ENCODE measurements around the gene DPEP2.
"Not testable (repeated sequence)": the region's sequence is repeated elsewhere in the genome, so short reads cannot be mapped to it uniquely, and the experiment has no call there.

The DPEP2 gene

DNA sequence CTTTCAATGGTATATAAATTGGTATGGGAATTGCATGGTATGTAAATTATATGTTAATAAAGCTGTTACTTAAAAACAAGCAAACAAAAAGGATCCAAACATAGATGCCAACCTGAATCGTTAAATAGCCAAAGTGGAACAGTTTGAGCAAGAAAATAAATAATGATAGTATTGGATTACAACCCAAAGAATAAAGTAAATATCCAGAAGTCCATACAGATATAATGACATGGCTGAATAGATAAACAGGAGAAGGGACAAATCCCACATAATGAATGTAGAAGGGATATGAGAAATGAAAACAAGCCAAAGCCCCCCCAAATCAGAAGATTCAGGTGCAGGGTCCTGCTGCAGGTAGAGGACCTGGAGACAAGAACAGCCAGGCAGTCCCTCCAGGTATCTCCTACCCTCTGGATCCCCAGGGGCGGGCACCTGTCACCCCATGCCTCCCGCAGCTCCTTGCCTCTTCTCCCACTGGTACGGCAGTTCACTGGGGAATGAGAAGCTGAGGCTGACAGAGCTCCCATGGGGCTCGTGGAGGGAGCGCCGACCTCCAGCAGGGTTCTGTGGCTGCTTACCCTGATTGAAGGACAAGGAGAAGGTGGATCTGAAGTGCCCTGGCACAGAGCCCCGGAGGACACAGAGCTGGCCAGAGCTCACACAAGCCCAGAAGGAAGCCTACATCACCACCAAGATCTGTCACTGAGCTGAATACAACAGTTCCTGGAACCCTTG lies 45.5 kb downstream of the DPEP2 start:
- no peak for DNase-seq

DNA sequence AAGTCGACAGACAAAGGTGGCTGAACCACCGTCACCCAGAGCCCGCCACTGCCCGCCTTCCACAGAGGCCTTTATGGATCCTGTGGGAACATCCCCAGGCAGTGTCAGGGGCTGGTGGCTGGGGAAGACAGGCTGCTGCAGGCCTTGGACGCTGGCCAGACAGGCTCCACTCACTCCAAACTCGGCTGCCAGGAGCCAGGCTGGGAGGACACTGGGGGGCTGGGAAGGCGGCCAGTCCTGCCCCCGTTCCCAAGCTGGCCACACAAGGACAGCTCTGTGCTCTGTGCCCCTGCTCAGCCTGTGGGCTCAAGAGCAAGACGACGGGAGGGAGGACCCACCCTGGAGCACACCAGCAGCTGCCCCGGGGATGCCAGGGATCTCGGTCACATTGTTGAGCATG lies 47.8 kb downstream of the DPEP2 start:
- DNase-seq = no peak

DNA sequence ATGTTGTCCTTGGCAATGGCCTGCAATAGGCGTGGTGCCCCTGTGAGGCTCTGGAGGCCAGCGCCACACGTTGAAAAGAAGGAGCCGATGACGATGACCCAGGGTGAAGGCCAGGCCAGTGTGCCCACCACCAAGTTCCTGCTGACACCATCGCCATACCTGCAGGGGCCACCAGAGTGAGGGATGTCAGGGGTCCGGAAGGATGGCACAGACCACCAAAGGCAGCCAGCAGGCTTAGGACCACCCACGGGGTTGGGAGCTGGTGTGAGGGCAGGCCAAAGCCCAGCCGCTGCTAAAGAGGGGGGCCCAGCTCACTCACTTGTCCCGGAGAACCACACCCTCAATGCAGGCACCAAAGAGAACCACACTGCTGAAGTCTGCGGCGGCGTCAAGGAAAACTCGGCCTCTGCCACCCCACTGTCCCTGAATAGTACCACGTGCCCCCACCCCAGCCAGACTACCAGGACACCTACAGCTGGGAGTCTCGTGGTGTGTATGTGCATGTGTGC lies 48.9 kb downstream of the DPEP2 start:
- no peak for DNase-seq

DNA sequence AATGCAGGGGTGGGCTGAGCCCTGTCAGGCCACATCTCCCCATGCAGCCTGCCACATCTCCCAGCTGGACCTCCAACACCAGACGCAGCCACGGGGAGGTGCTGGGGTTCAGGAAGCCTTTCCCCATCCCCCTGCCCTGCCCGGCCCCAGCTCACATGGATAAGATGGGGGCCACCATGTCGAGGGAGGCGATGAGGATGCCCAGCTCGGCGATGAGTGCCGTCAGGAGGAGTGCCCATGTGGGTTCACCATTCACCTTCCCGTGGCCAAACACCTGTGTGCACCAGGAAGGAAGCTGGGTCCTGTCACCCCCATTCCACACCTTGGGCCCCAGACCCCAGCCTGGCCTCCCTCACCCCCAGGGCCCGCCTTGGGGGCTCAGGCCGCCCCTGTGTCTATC lies 49.6 kb downstream of the DPEP2 start:
- no peak for DNase-seq

DNA sequence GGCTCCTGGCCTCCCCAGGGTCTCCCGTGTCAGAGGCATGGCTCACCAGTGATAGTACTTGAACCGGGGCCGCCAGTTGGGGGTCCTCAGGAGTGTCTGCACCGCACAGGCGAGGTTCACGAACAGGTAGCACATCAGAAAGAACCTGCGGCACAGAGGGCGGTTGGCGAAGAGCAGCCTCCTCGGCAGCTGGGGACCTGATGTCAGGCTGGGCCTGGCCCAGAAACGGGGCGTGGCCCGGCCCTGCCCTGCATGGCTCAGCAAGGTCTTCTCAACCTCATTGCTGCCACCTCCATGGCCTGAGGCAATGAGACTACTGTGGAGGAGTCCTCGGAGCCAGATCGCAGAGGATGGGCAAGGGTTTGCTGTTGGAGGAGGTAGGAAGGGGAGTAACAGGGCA lies 51.3 kb downstream of the DPEP2 start:
- DNase-seq = no peak

DNA sequence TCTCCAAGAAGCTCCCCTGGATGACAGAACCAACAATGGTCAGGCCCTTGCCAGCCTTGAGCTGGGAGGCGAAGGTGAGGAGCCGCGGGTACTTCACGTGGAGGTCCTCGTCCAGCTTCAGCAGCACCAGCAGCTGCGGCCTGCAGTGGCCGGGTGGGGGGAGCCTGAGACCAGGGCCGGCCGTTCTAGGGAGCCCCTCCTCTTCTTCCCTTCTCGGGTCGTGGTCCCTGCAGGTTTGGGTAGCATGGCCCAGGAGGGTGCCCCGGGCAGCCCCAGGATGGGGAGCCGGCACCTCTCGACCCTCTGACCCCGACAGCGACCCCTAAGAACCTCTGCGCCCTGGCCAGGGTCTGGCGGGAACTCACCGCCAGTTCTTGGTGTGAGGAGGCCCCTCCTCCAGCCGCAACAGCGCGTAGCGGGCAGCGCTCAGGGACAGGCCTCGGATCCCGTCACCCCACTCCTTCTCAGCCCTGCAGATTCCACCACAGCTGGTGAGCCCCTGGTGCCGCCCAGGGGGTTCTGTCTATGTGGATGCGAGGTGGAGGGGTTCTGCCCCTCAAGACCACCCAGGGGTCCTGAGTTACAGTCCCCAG lies 52.2 kb downstream of the DPEP2 start:
- no peak for DNase-seq

DNA sequence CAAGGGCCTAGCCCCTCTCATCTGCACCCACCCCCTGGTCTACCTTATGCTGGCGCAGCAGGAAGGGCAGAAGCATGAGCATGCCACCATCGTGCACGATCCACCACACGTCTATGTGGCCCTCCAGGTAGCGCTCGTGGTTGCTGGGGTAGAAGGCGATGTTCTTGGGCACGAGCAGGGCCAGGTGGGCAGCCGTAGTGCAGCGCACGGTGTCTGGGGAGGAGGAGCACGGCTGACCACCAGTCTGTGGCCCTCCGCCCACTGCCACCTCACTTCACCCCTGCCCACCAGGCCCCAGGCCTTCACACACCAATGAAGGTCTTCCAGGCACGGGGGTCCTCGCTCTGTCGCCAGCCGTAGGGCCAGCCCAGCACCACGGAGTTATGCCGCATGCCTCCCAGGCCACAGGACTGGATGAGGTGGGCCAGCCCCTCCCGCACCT lies 53.1 kb downstream of the DPEP2 start:
- DNase-seq = no peak

DNA sequence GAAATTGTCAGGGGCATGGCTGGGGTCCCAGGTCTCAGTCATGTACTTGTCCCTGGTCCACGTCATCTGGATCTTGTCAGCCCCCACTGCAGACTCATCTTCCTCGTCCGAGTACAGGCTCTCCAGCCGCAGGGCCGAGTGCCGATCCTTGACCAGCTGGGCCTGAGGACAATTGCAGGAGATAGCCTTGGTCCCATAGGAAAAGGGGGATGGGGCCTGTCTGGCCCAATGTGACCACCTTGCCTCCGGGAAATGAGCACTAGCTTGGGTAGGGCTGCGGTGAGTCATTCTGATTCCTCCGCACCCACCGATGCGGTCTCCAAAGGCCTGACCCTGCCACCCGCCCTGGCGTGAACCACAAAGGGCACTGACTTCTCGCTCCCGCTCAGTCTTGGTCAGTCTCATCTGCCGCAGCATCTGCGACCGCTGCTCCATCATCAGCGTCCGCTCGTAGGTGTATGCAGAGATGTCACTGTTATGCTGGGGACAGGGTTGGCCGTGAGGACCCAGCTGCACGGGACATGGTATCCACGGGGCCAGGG lies 53.8 kb downstream of the DPEP2 start:
- DNase-seq = no peak

DNA sequence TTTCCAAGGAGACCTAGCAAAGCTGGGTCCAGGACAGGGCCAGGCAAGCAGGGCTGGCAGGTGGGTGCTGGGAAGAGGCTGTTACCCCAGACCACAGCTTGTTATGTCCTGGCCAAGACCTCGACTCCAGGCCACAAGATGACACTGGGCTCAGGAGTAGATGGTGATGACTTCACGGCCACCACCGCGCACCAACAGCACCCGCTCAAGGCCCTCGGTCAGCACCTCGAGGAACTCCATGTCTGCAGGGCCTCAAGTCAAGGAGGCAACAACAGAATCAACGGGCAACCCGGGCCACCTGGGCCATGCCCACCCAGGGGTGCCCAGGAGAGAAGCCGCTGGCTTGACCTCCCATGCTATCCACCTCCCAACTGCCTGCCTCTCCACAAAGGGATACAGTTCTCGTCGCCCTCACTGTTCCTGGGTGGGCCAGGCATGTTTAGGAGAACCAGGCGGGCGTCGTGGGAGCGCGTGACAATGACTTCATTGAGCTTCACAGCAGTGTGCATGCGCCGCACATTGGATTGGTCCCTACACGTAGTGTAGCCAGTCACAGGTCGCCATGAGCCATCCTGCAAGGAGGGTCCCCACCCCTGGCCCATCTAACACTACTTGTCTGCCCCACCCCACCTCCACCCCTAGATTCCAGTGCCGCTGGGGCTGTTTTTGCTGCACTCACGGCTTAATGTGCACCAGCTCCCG lies 54.4 kb downstream of the DPEP2 start:
- no peak for DNase-seq

DNA sequence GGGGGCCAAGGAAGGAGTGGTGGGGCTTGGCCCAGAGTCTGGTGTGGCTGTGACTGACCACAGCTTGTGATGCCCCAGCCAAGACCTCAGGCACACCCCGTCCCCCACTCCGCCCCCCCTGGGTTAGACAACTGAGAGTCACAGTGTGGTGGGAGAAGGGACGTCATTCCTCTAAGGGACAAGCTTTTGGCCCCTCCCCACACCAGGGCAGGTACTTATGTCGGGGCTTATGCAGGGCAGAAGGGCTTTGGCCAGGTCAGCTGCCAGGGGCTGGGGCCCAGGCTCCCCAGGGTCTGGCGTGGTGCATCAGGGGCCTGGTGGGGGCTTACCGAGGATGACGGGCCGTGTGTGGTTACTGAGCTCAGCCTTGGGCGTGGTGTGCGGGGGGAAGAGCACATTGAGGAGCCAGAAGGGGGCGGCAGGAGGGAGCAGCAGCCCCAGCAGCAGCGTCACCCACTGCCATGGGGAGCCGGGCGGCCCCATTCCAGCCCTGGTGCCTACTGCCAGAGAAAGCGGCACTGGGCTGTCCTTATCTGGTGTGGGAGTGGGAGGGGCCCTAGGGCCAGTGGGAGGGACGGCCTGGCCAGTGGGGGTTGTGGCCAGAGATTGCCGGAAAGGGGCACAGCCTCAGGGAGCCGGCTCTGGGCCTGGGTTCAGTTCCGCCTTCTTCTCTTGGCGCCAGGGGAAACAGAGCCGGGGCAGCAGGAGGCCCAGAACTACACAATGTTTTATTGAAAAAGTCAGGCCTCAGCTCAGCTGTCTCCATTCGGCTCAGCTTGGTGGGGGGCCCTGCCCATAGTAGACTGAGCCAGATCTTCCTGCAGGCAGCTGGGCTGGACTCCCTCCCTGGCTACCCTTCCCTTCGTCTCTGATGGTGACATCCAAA lies 55.4 kb downstream of the DPEP2 start, which contains the start of gene LCAT:
Gene LCAT (minus strand): TSS at position 502 of the 886 bp plus-strand sequence. CDS start 19 bp downstream, at position 483.
- no peak for DNase-seq

DNA sequence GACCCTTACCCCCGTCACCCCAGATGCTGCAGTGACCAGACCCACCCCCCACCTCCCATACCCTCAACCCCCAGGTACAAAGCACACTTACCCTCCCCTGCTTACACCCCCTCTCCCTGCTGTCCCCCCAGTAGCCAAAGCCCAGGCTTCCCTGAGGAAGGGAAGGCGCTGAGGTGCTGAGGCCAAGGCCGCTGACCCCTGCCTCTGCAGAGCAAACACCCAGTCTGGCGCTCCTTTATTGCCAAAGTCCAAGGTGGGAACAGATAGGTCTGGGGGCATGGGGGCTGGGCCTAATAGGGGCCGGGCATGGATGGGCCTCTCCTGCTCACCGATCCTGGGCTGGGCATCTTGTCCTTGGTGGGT lies 56.0 kb downstream of the DPEP2 start:
- DNase-seq = no peak

DNA sequence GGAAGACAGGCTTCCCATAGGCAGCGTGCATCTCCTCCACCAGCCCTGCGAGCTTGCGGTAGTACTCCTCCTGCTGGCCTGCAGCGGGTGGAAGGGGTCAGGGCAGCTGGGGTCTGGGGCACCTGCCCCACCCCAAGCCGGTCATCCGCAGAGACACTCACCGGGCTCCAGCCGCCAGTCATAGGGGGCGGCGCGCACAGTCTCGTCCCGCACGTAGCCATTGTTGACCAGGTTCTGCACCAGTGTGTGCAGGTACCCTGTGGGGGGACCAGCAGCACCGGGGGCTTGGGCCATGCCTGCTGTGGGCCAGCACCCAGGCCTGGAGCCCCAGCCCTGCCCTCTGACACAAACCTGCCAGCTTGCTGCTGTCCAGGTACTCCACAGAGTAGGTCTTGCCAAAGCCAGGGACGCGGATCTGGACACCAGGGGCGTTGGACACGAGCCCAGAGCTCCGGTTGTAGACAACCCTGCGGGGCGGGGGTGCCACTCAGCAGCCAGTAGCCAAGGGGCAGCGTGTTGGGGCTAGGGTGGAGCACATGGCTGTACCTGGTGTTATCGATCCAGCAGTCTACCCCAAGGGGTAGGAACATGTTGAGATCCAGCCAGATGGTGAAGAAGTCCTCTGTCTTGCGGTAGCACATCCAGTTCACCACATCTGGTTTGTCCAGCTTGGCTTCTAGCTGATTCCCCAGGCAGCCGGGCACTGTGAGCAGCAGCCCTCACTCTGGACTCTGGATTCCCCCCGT lies 56.6 kb downstream of the DPEP2 start:
- no peak for DNase-seq

DNA sequence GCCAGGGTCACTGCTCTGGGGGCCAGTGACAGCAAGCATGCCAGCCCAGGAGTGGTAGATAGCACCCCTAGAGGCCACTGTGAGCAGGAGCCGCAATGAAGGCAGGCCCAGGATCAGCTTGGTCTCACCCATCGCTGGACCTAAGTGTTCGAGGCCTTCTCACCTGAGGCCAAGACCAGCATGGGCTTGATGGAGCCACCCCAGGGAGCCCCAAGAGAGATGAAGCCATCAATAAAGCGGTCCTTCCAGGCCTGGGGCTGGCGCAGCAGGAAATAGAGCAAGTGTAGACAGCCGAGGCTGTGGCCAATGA lies 57.1 kb downstream of the DPEP2 start:
- peak; percentile 69 for DNase-seq

DNA sequence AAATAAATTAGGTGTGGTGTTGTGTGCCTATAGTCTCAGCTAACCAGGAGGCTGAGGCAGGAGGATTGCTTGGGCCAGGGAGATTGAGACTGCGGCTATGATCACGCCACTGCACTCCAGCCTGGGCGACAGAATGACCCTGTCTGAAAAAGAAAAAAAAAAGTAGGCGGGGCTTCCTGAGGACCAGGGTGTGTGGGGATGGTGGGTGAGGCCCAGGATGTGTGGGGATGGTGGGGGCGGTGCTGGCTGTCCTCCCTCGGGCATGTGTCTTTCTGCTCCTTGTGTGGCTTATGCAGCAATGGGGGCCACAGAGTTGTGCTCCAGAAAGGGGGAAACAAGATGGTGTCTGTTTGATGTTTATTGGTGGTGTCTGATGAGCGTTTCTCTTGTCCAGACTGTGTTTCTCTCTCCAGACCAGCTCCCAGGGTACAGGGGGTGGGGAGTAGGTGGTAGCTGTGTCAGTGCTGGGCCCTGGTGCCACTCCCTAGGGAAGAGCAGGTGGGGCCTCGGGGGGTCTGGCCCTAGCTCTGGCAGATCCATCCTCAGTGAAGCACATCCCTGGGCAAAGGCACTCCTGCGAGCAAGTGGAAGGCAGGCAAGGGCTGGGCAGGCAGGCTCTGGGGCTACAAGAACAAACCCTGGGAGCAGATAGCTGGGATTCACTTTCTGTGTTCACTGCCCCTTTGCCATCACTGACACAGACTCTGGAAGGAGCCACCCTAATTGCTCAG lies 57.6 kb downstream of the DPEP2 start:
- DNase-seq = peak; percentile 5

DNA sequence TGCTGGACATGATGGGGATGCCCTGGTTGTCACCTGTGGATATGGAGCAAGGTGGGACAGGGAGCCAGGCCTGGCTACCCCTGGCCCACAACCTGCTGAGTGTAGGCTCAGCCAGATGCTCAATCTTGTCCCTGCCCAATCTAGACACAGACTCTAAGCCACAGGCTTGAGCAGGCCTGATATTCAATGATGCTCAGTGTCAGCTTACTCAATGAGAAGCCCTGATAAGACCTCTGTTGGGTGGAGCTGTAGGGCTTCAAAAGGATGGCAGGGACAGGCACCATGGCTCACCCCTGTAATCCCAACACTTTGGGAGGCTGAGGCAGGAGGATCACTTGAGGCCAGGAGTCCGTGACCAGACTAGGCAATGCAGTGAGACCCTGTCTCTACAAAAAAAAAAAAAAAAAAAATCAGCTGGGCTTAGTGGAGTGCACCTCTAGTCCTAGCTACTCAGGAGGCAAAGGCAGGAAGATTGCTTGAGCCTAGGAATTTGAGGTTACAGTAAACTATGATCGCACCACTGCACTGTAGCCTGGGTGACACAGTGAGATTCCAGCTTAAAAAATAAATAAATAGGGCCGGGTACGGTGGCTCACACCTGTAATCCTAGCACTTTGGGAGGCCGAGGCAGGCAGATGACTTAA lies 58.7 kb downstream of the DPEP2 start:
- no peak for DNase-seq

DNA sequence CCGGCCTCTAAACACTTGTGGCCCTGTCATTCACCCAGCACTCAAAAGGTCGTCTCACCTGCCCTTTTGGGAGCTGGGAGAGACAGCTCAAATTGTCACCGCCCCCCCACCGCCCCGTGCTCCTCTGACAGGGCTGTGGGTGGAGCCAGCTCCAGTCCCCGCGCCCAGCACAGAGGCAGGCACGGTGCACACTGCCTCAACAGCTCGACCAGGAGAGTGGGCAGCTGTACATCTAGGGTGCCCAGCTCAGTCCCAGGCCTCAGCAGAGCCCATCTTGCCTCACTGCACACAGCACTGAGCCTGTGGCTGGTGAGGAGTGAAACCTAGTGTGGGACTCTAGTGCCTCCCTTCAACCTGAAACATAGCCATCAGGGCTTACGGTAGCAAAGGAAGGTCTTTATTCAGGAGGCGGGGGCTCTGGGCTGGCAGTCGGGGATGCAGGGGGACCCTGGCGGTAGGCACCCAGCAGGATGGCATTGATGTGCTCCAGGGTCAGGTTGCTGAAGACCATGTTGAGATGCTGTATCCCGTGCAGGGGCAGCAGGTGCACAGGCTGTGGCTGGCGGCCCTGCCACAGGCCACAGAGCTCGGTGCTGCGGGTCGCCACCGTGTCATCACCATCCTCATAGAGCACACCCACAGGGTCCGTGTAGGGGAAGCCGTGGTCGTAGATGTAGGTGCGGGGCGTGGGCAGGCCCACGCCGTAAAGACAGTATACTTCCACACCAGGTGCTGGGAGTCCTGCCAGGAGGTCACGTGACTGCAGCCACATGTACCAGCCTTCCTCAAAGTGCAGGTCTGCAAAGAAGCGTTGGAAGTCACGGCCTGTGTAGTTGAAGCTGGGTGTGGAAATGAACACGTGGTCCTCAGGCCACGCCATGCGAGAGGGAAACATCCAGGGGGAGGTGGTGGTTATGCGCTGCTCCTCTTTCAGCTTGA lies 59.5 kb downstream of the DPEP2 start:
- DNase-seq = no peak

DNA sequence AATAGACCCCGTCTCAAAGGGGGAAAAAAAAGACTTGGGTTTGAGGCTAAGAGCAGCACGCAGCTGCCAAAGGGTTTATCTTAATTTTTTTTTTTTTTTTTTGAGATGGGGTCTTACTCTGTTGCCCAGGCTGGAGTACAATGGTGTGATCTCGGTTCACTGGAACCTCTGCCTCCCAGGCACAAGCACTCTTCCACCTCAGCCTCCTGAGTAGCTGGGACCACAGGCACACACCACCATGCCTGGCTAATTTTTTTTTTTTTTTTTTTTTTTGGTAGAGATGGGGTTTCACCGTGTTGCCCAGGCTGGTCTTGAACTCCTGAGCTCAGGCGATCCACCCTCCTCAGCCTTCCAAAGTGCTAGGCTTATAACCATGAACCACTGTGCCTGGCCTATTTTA lies 61.6 kb downstream of the DPEP2 start:
- DNase-seq = not testable (repeated sequence)

Data from NCI-H82 (cell line).